GM21717 (cell line): ENCODE results near the gene KRTAP13-4.

ENCODE experiments used
- ATAC-seq: cut with Tn5 transposase; IDR thresholded peaks from one replicate; pipeline ENCODE4 v1.9.1; 2021; ENCODE audit warnings: mild to moderate bottlenecking, moderate library complexity; ENCODE audit not compliant: unreplicated experiment

The KRTAP13-4 gene, protein sequence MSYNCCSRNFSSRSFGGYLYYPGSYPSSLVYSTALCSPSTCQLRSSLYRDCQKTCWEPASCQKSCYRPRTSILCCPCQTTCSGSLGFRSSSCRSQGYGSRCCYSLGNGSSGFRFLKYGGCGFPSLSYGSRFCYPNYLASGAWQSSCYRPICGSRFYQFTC

GRCh38 chr21:30430170-30430655 is at the start of gene KRTAP13-4:
KRTAP13-4 (plus strand) TSS chr21:30430220; CDS start chr21:30430276, 56 bp downstream.
- ATAC-seq: no peak

DNA sequence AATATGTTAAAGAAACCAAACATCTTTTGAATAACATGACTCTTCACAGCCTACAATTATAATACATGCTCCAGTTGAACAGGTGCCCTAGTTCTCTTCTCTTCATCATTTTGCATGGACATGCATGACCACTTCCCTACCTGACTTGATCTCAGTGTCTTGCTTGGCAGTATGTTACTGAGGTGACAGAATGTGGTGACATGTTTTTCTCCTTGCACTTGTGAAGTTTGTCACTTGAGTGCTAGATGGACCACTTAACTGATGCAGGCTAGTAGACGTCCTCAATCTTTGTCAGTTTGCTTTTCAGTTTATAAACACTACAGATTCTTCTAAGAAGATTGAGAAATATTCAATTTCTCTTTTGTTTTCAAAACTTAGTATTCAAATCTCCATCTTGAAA is 47.8 kb upstream of the KRTAP13-4 start:
- no peak for ATAC-seq

- ATAC-seq: no peak
Observed at GRCh38 chr21:30391492-30392025, 38.5 kb upstream of the KRTAP13-4 start.

DNA sequence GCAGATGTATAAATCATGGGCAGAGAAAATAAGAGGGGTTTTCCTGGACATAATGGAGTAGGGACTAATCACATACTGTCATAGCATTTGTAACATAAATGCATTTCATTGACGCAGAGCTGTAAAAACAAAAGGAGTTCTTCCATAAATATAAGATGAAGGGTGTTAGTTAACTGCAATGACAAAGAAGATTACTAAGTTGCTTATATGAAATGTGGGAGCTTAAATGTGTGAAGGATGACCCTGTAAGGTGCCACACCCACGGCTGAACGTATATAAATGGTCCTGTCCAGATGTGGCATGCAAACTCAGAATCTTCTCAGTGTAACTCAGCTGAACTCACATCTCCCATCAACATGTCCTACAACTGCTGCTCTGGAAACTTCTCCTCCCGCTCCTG is 34.3 kb upstream of the KRTAP13-4 start, which contains the start of gene KRTAP13-1:
TSS of gene KRTAP13-1 (plus strand) at position 301 of the 400 bp plus-strand sequence. CDS start at position 357, 56 bp downstream.
- ATAC-seq: no peak

DNA sequence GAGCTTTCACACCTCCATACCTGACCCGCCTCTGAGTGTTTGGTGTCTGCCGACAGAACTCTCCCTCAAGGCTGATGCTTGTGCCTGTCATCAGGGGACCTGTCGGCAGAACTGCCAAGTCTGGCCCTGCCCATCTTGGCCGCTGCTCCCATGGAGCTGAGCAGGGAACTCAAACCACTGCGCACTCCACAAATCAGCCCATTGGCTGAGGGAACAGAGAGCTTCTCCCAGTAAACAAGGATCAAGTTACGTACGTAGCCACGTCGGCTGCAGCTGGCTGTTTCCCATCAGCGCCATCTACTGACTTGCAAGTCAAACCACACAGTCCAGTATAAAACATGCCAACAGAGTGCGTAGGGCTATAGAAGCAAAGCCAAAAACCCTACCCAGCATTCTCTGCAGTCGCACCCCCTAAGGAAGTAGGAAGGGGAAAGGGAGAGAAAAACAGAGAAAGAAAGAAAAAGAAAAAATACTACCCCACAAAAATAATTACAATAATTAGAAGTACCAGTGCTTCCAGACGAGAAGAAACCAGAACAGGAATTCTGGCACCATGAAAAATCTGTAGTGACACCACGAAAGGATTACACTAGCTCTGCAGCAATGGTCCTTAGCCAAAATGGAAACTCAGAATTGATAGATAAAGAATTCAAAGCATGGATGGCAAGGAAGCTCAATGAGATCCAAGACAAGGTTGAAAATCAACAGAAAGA is 21.1 kb upstream of the KRTAP13-4 start:
- no peak for ATAC-seq

DNA sequence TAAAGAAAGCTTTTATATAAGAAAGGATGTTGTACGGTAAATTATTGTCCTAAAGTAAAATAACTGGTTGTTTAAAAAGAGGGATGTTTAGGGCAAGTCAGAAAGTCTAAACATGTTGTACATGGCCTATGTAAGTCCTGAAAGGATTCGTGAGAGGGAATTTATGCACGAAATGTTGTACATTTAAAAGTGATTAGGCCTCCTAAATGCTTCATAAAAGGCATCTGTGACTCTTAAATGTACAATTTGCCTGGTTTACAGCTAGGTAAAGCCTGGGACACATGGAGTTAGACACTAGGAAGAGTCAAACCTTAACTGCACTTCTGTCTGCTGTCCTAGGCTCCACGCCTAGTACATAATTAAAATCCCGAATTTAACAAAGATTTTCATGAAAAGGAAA is 14.0 kb upstream of the KRTAP13-4 start:
- no peak for ATAC-seq

DNA sequence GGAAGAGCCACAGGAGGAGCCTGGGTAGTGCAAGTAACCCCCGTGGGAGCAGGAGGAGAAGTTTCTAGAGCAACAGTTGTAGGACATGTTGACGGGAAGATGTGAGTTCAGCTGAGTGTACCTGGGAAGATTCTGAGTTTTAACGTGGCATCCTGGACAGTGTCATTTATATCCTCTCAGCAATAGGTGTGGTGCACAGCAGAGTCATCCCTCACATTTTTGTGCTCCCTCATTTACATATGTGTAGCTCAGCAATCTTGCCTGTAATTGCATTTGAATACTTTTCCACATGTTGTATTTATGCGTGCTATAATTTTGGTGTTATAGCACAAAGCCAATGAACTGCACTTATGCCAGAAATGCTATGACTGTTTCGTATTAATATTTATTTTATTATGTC is 4.2 kb upstream of the KRTAP13-4 start, which contains the start of gene KRTAP13-3:
TSS of gene KRTAP13-3 (minus strand) at position 101 of the 400 bp plus-strand sequence. CDS start at position 87, 14 bp downstream.
- no peak for ATAC-seq

DNA sequence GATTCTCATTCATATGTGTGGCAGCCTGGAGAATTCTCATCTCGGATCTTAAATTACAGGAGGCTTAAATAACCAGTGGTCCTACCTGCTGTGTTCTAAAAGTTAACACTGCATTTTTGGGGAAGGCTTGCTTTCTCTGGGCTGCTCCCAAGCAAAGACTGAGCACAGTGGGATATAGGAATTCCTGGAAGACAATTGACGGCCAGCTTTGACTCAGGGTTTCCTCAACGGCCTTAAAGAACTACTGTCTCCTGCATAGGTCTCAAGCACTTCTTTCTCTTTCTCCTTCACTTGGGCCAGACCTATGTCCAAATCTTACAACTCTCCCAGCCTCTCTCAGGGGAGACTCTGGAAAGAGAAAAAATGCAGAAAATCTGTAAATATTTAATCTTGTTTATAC is 3.3 kb upstream of the KRTAP13-4 start:
- no peak for ATAC-seq

DNA sequence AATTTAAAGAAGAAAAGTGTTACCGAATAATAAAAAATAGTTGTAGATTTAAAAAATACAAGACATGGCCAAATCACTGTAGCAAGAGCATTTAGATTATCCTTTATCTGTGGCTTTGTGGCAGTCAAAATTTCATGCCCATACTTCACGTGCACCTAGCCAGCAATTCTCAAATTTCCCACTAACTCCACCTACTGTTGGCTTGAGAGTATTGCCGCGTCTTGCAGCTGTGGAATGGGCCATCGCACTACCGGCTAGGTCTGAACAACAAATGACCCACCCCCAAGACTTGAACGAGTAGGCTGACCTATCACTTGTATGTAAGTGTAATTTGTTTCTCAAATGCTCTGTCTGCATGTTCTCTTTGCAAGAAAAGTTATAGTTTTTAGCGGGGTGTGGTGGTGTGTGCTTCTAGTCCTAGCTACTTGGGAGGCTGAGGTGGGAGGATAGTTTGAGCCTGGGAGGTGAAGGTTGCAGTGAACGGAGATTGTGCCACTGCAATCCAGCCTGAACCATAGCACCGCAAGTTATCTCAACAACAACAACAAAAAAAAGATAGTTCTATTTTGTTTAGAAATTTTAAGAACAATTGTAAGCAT is 4.1 kb downstream of the KRTAP13-4 start:
- ATAC-seq: no peak

GRCh38 chr21:30437010-30437565 is 7.1 kb downstream of the KRTAP13-4 start:
- ATAC-seq: no peak

DNA sequence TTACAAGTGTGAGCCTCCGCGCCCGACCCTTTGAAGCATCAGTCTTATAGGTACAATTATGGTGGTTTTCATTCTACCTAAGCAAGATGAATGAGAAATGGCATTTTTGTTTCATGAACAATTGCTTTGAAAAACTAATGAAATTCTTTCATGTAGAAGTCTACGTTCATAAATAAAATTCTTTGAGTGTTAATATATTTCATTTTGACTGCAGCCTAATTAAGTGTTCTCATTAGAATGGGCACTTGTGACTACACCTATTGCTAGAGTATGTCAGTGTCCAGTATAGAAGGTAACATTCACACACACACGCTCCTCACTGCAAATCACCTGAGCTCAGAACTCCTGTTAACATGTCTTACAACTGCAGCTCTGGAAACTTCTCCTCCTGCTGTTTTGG is 10.0 kb downstream of the KRTAP13-4 start, which contains the start of gene KRTAP15-1:
TSS of gene KRTAP15-1 (plus strand) at position 301 of the 400 bp plus-strand sequence. CDS start at position 354, 53 bp downstream.
- no peak for ATAC-seq

GRCh38 chr21:30443226-30443625 is 13.2 kb downstream of the KRTAP13-4 start:
- no peak for ATAC-seq

DNA sequence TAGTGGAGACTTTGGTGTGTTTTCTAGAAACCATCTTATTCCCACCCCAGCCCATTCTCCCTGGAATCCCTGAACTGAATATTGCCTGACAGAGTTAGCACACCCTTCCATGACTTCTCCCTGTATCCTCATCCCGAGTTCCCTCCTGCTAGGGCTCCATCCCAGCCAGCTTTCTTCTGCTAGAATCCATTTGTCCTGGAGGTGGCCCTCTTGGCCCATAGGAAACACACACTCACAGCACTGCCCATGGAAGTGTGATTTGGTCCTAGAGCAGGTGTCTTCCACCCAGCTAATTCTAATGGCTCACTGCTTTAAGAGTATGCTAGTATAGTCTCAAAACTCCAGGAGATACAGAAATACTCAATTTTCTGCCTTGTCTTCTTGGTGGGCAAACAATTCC is 14.2 kb downstream of the KRTAP13-4 start:
- no peak for ATAC-seq

DNA sequence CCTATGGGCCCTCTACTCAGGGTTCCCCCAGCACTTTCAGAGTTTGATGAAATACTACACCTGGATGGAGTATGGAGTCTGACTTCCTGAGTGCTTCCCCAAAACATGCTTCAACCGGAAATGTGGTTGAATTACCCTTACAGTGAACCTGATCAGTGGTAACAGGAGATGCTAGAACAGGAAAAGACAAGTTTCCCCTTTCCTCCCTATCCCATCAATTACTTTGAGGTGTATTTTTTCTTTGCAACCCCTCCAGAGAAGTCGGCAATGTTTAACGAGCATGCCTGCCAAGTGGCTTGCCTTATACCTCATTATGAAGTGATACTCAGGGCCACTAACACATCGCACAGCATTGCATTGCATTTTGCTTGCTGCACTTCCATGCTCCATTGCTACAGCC is 17.0 kb downstream of the KRTAP13-4 start:
- no peak for ATAC-seq

DNA sequence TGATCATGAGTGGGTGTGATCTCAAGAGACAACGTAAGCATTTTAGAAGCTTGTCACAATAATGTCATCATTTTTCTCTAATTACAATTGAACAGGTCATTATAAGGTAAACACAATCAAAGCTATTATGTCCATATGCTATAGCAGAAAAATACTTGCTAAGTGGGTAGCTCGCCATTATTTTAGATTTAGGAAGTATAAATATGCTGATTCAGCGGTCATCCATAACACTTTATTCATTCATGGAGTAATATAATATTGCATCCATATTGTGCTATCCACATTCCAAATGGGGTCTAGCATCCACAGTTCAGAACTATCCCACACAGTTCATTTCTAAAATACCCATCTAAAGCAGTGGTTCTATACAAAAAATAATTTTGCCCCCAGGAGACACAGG is 18.5 kb downstream of the KRTAP13-4 start:
- ATAC-seq: no peak

DNA sequence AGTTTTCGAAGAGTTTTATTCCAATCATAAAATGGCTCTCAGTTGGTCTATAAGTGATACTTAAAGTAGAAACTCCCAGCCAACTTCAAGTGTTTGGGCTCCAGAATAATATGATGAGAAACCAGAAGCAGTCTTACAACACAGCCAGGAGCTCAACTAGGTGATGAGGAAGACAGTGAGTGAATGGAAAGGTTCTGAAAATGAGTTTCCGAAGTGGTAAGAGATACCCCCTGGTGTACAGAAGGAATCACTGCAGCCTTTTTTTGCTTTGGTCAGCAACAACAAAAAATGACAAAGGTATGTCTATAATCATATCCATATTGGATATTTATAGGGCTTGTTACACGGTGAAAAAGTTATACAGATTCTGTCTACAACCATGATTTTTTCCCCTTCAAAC is 33.7 kb downstream of the KRTAP13-4 start:
- ATAC-seq: no peak

DNA sequence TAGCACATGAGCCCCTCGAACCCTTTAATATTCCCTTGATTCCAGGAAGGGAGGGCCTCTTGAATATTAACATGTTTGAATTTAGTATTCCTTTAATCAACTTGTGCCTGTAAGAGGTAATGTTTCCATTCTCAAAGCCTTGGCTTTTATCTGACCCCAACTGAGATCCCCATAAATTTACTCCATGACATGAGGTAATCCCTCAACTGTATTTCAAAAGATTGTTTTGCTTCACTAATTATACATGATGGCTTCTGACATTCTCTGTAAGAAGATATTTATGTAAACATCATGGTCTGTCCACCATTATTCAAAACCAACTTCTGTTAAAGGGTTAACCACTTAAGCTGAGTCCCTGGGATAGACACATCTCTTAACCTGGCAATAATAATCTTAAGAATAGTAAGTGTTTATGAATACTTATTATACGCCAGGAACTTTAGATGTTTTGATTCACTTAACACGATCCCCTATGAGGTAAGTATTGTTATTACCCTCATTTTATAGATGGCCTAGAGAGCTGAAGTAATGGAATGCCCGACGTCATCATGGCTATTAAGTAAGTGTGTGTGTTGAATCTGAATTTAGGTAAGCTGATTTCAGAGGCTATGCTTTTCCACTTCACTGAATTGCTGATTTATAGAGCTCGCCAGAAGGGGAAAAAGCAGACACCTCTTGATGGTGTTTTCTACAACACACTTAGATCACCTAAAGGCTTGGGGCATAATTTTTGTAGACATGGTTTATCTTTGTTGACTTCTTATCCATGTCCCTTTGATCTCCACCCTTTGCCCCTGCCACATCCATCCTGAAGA is 39.1 kb downstream of the KRTAP13-4 start:
- ATAC-seq: no peak

- no peak for ATAC-seq
Observed at GRCh38 chr21:30478004-30478403, 48.0 kb downstream of the KRTAP13-4 start.

GRCh38 chr21:30479259-30479658 is 49.2 kb downstream of the KRTAP13-4 start:
- ATAC-seq: no peak

GRCh38 chr21:30480145-30480544 is 50.1 kb downstream of the KRTAP13-4 start, which contains the start of gene KRTAP19-1:
KRTAP19-1 (minus strand) TSS chr21:30480367; CDS start chr21:30480317, 50 bp downstream.
- no peak for ATAC-seq
